Measurements from ENCODE around the gene ZNF202. TPM values are rescaled to one million over a fixed set of nuclear protein-coding genes. Genes with fewer than 3 reads are reported as not detected.

ZNF202 gene
- total and polyA plus RNA-seq, 2 donors (not counting 1 experiment from before 2014, with no cell fraction given), result 4.5 to 9.7 TPM

- Histone ChIP-seq H3K27me3 (ENCODE audit: control insufficient read depth, insufficient read depth, low read length) (no peaks in the 10 kb centered on the region), H3K9me3 (ENCODE audit: control insufficient read depth, insufficient read depth, low read depth, low read length) (no peaks in the 10 kb centered on the region), H4K20me1 (ENCODE audit: control insufficient read depth, extremely low read depth, insufficient read depth, low read length) (no peaks in the 10 kb centered on the region), H3K36me3 (ENCODE audit: control insufficient read depth, insufficient read depth, low read length) (no peaks in the 10 kb centered on the region), H2AFZ (ENCODE audit: low read length) (no peak overlapping the region), H3K4me3 (replicated peaks in 1 of 4; ENCODE audit: control extremely low read depth in 1 of 4, insufficient read depth in 1 of 4, low read depth in 3 of 4, low read length in 4 of 4) (no peak overlapping the region), H3K4me1 (ENCODE audit: control insufficient read depth, extremely low read depth, insufficient read depth, low read length) (no peaks in the 10 kb centered on the region), H3K79me2 (ENCODE audit: control insufficient read depth, insufficient read depth, low read length) (no peaks in the 10 kb centered on the region), H3K27ac (ENCODE audit: insufficient read depth, low read length) (no peak overlapping the region), H3K4me2 (ENCODE audit: extremely low read depth, insufficient read depth, low read length) (no peak overlapping the region), H3K9ac (ENCODE audit: insufficient read depth, low read length) (no peak overlapping the region)
- TF ChIP-seq CTCF (conservative IDR thresholded peaks at IDR 0.05 in 1 of 2, IDR thresholded peaks at IDR 0.05 in 1 of 2; ENCODE audit: low read depth in 1 of 2, low read length in 2 of 2), result no peak
- TF ChIP-seq EZH2 (IDR thresholded peaks at IDR 0.05; ENCODE audit: low read length, missing control alignments), result no peak
- no peak for DNase-seq (ENCODE audit: low read depth in 2 of 2)
These were observed 24.1 kb upstream of the ZNF202 start for GRCh38 chr11:123765601-123766000.

DNA sequence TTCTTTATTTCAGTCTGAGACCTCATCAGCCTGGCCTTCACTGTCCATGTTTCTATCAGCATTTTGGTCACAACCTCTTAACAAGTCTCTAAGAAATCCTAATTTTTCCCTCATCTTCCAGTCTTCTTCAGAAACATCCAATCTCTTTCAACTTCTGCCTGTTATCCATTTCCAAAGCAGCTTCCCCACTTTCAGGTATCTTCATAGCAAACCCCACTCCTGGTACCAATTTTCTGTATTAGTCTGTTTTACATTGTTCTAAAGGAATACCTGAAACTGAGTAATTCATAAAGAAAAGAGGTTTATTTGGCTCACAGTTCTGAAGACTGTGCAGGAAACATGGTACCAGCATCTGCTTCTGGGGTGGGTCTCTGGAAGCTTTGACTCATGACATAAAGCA, 21.0 kb upstream of the ZNF202 start:
- no peaks in the 10 kb centered on the region for H3K36me3 ChIP-seq (ENCODE audit: control insufficient read depth, insufficient read depth, low read length)
- H3K9ac ChIP-seq (ENCODE audit: insufficient read depth, low read length), result no peak overlapping the region
- TF ChIP-seq EZH2 (IDR thresholded peaks at IDR 0.05; ENCODE audit: low read length, missing control alignments) (no peak), CTCF (conservative IDR thresholded peaks at IDR 0.05 in 1 of 2, IDR thresholded peaks at IDR 0.05 in 1 of 2; ENCODE audit: low read depth in 1 of 2, low read length in 2 of 2) (no peak)
- DNase-seq (ENCODE audit: low read depth in 2 of 2), result no peak
- H3K27me3 ChIP-seq (ENCODE audit: control insufficient read depth, insufficient read depth, low read length), result no peaks in the 10 kb centered on the region
- no peaks in the 10 kb centered on the region for H4K20me1 ChIP-seq (ENCODE audit: control insufficient read depth, extremely low read depth, insufficient read depth, low read length)
- H2AFZ ChIP-seq (ENCODE audit: low read length), result no peak overlapping the region
- H3K9me3 ChIP-seq (ENCODE audit: control insufficient read depth, insufficient read depth, low read depth, low read length), result no peaks in the 10 kb centered on the region
- H3K79me2 ChIP-seq (ENCODE audit: control insufficient read depth, insufficient read depth, low read length), result no peaks in the 10 kb centered on the region
- no peak overlapping the region for H3K27ac ChIP-seq (ENCODE audit: insufficient read depth, low read length)
- H3K4me2 ChIP-seq (ENCODE audit: extremely low read depth, insufficient read depth, low read length), result no peak overlapping the region
- no peak overlapping the region for H3K4me3 ChIP-seq (replicated peaks in 1 of 4; ENCODE audit: control extremely low read depth in 1 of 4, insufficient read depth in 1 of 4, low read depth in 3 of 4, low read length in 4 of 4)
- H3K4me1 ChIP-seq (ENCODE audit: control insufficient read depth, extremely low read depth, insufficient read depth, low read length), result no peaks in the 10 kb centered on the region

DNA sequence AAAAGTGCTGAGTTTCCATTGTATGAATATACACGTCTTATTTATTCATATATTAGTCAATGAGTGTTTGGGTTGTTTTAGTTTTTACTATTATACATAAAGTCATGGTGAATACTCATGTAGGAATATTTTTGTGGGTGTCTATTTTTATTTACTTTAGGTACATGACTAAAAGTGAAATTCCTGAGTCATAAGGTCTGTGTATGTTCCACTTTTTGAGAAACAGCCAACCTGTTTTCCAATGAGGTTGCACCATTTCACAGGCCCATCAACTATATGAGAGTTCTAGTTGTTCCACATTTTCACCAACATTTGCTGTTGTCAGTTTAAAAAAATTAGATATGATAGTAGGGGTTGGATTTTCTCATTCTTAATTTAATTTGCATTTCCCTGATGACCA, 19.4 kb upstream of the ZNF202 start:
- DNase-seq (ENCODE audit: low read depth in 2 of 2), result no peak
- Histone ChIP-seq H3K36me3 (ENCODE audit: control insufficient read depth, insufficient read depth, low read length) (no peaks in the 10 kb centered on the region), H3K4me1 (ENCODE audit: control insufficient read depth, extremely low read depth, insufficient read depth, low read length) (no peaks in the 10 kb centered on the region), H3K79me2 (ENCODE audit: control insufficient read depth, insufficient read depth, low read length) (no peaks in the 10 kb centered on the region), H3K4me3 (replicated peaks in 1 of 4; ENCODE audit: control extremely low read depth in 1 of 4, insufficient read depth in 1 of 4, low read depth in 3 of 4, low read length in 4 of 4) (no peak overlapping the region), H3K27ac (ENCODE audit: insufficient read depth, low read length) (no peak overlapping the region), H2AFZ (ENCODE audit: low read length) (no peak overlapping the region), H3K9me3 (ENCODE audit: control insufficient read depth, insufficient read depth, low read depth, low read length) (no peaks in the 10 kb centered on the region), H3K27me3 (ENCODE audit: control insufficient read depth, insufficient read depth, low read length) (peaks cover 3% of the 10 kb centered on the region), H4K20me1 (ENCODE audit: control insufficient read depth, extremely low read depth, insufficient read depth, low read length) (no peaks in the 10 kb centered on the region), H3K9ac (ENCODE audit: insufficient read depth, low read length) (no peak overlapping the region), H3K4me2 (ENCODE audit: extremely low read depth, insufficient read depth, low read length) (no peak overlapping the region)
- no peak for TF ChIP-seq CTCF (conservative IDR thresholded peaks at IDR 0.05 in 1 of 2, IDR thresholded peaks at IDR 0.05 in 1 of 2; ENCODE audit: low read depth in 1 of 2, low read length in 2 of 2)
- TF ChIP-seq EZH2 (IDR thresholded peaks at IDR 0.05; ENCODE audit: low read length, missing control alignments), result no peak
